Activated CD4-positive, CD25-positive, alpha-beta regulatory T cell treated with anti-CD3 and anti-CD28 coated beads, Interleukin-2, amount 50 U/mL, for 24 hours (primary cell): Measurements from ENCODE around the gene ENTPD8.

Source experiments
- ATAC-seq, 2 donors: fragments of 150-1000 bp; cut with Tn5 transposase; one replicate each; pipeline ENCODE4 v1.10.0; 2021; ENCODE audit warnings: mild to moderate bottlenecking in 1 of 2, moderate library complexity in 1 of 2

The ENTPD8 gene

GRCh38 chr9:137392232-137393007 lies 48.7 kb downstream of the ENTPD8 start:
- no peak for ATAC-seq

GRCh38 chr9:137391411-137391754 lies 49.8 kb downstream of the ENTPD8 start:
- no peak for ATAC-seq

DNA sequence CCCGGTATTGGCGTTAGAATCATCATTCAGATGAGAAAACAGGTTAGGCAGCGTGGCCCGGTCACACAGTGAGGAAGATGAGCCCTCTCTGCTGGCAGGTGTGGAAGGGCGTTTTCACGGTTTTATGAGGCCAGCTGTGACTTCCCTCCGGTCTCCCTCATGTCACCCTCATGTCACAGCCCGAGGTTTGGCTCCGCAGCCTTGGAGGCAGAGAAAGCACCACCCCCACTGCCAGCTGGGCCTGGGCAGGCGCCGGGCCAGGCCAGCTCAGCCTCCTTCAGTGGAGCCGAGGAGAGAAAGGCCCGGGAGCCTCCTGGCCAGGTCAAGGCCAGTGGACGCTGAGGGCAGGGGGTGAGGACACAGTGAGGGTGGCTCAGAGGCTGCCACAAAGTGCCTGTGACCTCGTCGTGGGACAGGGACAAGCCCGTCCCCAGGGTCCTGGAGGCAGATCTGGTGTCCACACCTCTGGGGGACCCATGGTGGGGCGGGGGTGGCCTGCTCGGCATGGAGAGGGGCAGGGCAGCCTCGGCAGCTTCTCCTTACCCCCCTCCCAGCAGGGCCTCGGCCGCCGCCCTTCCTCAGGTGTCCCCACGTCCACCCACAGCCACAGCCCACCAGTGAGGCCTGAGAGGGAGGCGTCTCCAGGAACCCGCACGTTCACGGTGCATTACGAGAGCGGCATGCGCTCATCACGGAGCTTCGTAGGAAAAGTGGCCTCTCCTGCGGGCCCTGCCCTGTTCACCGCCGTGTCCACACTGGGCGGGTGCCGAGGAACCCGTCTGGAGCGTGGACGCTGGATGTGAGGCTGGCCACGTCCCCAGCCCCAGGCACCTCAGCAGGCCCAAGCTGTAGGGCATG lies 50.4 kb downstream of the ENTPD8 start:
- ATAC-seq, result no peak

DNA sequence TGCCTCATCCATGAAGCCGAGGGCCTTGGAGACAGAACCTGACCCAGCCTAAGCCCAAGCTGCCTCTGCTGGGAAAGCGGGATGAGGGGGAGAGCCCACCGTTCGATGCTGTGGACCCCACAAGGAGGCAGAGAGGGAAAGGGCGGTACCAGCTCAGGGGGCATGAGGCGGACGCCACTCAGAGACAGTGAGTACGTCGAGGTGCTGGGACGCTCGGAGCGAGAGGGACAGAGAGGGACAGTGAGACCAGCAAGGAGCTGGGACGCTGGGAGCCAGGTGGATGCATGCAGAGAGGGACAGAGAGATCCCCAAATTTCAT lies 51.8 kb downstream of the ENTPD8 start:
- ATAC-seq, result no peak

- no peak for ATAC-seq
These were observed 52.3 kb downstream of the ENTPD8 start for GRCh38 chr9:137388589-137389427.

- no peak for ATAC-seq
These were observed 53.1 kb downstream of the ENTPD8 start for GRCh38 chr9:137387891-137388560.

DNA sequence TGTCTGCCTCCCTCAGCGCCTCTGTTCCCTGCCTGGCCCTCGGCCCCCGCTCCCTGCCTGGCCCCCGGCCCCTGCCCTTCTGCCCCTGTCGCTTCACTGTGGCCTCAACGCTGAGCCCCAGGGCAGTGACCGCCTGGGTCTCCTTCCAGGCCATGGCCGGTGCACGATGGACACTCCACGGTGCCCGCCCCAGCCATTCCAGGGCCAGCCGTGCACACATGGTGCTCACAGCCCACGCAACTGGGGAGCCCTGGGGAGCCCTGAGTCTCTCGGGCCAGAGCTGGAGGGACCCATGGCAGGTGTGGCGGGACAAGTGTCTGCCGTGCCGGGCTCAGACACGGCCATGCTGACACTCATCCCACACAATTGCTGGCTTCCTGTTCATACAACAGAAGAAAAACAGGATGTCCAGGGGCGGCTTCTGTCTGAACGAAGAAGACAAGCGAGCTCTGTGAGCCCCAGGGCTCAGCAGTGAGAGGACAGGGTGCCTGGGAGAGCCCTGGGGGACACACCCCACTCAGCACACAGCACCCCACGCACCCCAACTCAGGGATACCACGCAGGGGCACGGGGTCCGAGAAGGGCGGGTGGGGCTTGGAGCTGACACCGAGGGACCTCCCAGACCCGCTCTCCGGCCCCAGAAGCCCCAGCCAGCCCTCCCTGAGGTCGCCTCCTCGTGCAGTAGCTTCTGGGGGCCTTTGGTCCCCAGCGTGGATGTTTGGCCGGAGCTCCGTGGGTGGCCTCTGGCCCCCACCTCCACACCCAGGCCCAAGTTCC lies 53.9 kb downstream of the ENTPD8 start:
- ATAC-seq, result peak; percentile 85 to 91

DNA sequence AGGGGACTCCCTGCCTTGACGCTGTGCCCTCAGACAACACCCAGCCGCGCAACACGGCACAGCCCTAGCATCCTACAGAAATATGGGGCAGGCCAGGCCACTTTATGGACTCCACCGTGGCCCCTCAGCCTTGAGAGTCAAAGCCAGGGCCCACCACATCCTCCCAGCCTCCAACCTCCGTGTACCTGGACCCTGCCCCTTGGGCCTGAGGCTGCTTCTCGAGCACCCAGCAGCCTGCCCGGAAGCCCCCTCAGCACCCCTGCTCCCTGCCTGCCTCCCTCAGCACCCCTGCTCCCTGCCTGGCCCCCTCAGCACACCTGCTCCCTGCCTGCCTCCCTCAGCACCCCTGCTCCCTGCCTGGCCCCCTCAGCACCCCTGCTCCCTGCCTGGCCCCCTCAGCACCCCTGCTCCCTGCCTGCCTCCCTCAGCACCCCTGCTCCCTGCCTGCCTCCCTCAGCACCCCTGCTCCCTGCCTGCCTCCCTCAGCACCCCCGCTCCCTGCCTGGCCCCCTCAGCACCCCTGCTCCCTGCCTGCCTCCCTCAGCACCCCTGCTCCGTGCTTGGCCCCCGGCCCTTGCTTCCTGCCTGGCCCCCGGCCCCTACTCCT lies 54.5 kb downstream of the ENTPD8 start:
- ATAC-seq, result peak in 1 of 2 donors; percentile 11

- no peak for ATAC-seq
These were observed 56.0 kb downstream of the ENTPD8 start for GRCh38 chr9:137385061-137385655.
